Lower leg skin (tissue), 4 donors: Measurements from ENCODE around the gene CIB1. TPM values are rescaled to one million over a fixed set of nuclear protein-coding genes. Genes with fewer than 3 reads are reported as not detected.

ENCODE experiments used
- DNase-seq, 2 donors: peaks; one replicate each; pipeline ENCODE4 v3.0.0-alpha.2; 2019; ENCODE audit warnings: low spot score in 2 of 2
- H3K4me3 ChIP-seq: fragments of 200-600 bp; sonication (generic); 2 replicates; pipeline ENCODE4 v1.5.1; 2017; ENCODE audit warnings: mild to moderate bottlenecking, low read depth; ENCODE audit not compliant: poor library complexity, severe bottlenecking
- CTCF ChIP-seq, 3 donors: fragments of 450-650 bp; IDR thresholded peaks; one replicate each; pipeline ENCODE4 v1.5.1; 2016; ENCODE audit warnings: antibody characterized with exemption in 3 of 3, mild to moderate bottlenecking in 3 of 3, moderate library complexity in 2 of 3
- POLR2A ChIP-seq, 2 donors: fragments of 450-650 bp; IDR thresholded peaks; one replicate each; pipeline ENCODE4 v1.6.1; 2016 to 2017; ENCODE audit warnings: antibody characterized with exemption in 2 of 2, mild to moderate bottlenecking in 1 of 2, moderate library complexity in 1 of 2
- WGBS, 2 donors: methylation state at CpG; one replicate each; pipeline ENCODE4 v1.1.5; 2018; 5-methylcytosine and 5-hydroxymethylcytosine counted together
- intact Hi-C: fragments of 100-400 bp; cut with DNase I; formaldehyde crosslinking; loops from one replicate; pipeline ENCODE4 v1.15.0; 2023; ENCODE audit warnings: low total_unique reads
- total RNA-seq, 4 donors: library from RNA; depleted of rRNA; stranded (reverse); fragments of >200 nt; gene quantifications; one replicate each; pipeline ENCODE4 v1.1.0, GENCODE V29; 2016

Gene CIB1
- total RNA-seq, 4 donors from 2014 or later, result 10.0 to 32.2 (median 22.9) TPM

- 78 to 79% methylated on average over 9 of the region's 9 CpGs for WGBS, 2 donors
- no peak for TF ChIP-seq POLR2A (IDR thresholded peaks at IDR 0.05)
- TF ChIP-seq CTCF (IDR thresholded peaks at IDR 0.05), result no peak
These were observed 22.7 kb downstream of the CIB1 start for GRCh38 chr15:90211009-90211408.

GRCh38 chr15:90210593-90210992 lies 23.1 kb downstream of the CIB1 start:
- TF ChIP-seq POLR2A (IDR thresholded peaks at IDR 0.05), result no peak
- H3K4me3 ChIP-seq, result no peak overlapping the region
- 55 to 64% methylated on average over 8 of the region's 8 CpGs for WGBS, 2 donors
- intact Hi-C loops, result no loop called here
- DNase-seq, result no peak

More at GRCh38 chr15:90211009-90211408, 22.7 kb downstream of the CIB1 start:
- H3K4me3 ChIP-seq, result no peak overlapping the region
- intact Hi-C loops, result no loop called here
- DNase-seq, result no peak

GRCh38 chr15:90209591-90209990 lies 24.1 kb downstream of the CIB1 start:
- H3K4me3 ChIP-seq, result no peak overlapping the region
- intact Hi-C loops, result no loop called here
- 60 to 80% methylated on average over 9 of the region's 9 CpGs for WGBS, 2 donors
- TF ChIP-seq POLR2A (IDR thresholded peaks at IDR 0.05) (no peak), CTCF (IDR thresholded peaks at IDR 0.05) (no peak)
- no peak for DNase-seq

- TF ChIP-seq CTCF (IDR thresholded peaks at IDR 0.05) (no peak), POLR2A (IDR thresholded peaks at IDR 0.05) (no peak)
- DNase-seq, result no peak
- intact Hi-C loops, result no loop called here
- WGBS, 2 donors, result 88 to 91% methylated on average over 6 of the region's 6 CpGs
- no peak overlapping the region for H3K4me3 ChIP-seq
These were observed 25.4 kb downstream of the CIB1 start for GRCh38 chr15:90208356-90208755.

GRCh38 chr15:90207252-90207651 lies 26.5 kb downstream of the CIB1 start:
- TF ChIP-seq POLR2A (IDR thresholded peaks at IDR 0.05) (no peak), CTCF (IDR thresholded peaks at IDR 0.05) (no peak)
- 80 to 82% methylated on average over 6 of the region's 6 CpGs for WGBS, 2 donors
- intact Hi-C loops, result no loop called here
- H3K4me3 ChIP-seq, result no peak overlapping the region
- DNase-seq, result no peak

- H3K4me3 ChIP-seq, result no peak overlapping the region
- 60 to 61% methylated on average over 5 of the region's 5 CpGs for WGBS, 2 donors
- intact Hi-C loops, result no loop called here
- TF ChIP-seq POLR2A (IDR thresholded peaks at IDR 0.05) (no peak), CTCF (IDR thresholded peaks at IDR 0.05) (no peak)
- DNase-seq, result no peak
These were observed 27.9 kb downstream of the CIB1 start for GRCh38 chr15:90205886-90206285.
